Endothelial cell of umbilical vein (primary cell): ENCODE data around the gene ARPIN. TPM values are rescaled to one million over a fixed set of nuclear protein-coding genes. Genes with fewer than 3 reads are reported as not detected.

ENCODE experiments used
- BruUV-seq: library from RNA; stranded (reverse); fragments of 400-500 nt; replicated peaks from 2 replicates; lab custom pipeline; 2021; lab: Mats Ljungman, UMichigan
- CTCF ChIA-PET: fragments of 300-600, 350-600 bp; sonication (Branson Sonifier 250); formaldehyde crosslinking; loops from one replicate; lab custom pipeline; 2021; ENCODE audit warnings: antibody characterized with exemption, inconsistent platforms; lab: Charles Lee
- POLR2A ChIA-PET: fragments of 300-600, 350-600 bp; sonication (Branson Sonifier 250); formaldehyde crosslinking; loops from one replicate; lab custom pipeline; 2021; ENCODE audit warnings: antibody characterized with exemption, inconsistent platforms; lab: Charles Lee
- DNase-seq: peaks from one replicate; pipeline ENCODE4 v3.0.0-alpha.2; 2011; ENCODE audit warnings: low read depth, low spot score
- FAIRE-seq: peaks from 2 replicates; lab custom pipeline; 2011; peaks lifted over from hg19 to GRCh38; lab: Jason Lieb, UNC
- H2AFZ ChIP-seq: 2 replicates; pipeline ENCODE4 v1.6.0; 2012; ENCODE audit warnings: low read depth, low read length, control low read depth, inconsistent platforms
- H3K27ac ChIP-seq: 2 replicates; pipeline ENCODE4 v1.5.1; 2011; ENCODE audit warnings: low read depth, mild to moderate bottlenecking, control low read depth, low read length, moderate library complexity; ENCODE audit not compliant: insufficient read depth
- H3K27me3 ChIP-seq, 2 experiments: 2 replicates each; pipeline versions ENCODE4 v1.6.0 to v1.6.1; 2011; ENCODE audit warnings: low read length in 2 of 2, mixed read lengths in 1 of 2; ENCODE audit not compliant: control insufficient read depth in 2 of 2, insufficient read depth in 2 of 2
- H3K36me3 ChIP-seq, 2 experiments: 2 replicates in 1 of 2; 3 replicates in 1 of 2; pipeline ENCODE4 v1.5.1; 2011; ENCODE audit warnings: low read length in 2 of 2, mild to moderate bottlenecking in 1 of 2, moderate library complexity in 1 of 2; ENCODE audit not compliant: control insufficient read depth in 2 of 2, insufficient read depth in 2 of 2; ENCODE audit errors: extremely low read depth in 1 of 2
- H3K4me1 ChIP-seq: 3 replicates; pipeline ENCODE4 v1.5.1; 2011; ENCODE audit warnings: mild to moderate bottlenecking, low read length; ENCODE audit not compliant: control insufficient read depth, insufficient read depth; ENCODE audit errors: extremely low read depth
- H3K4me2 ChIP-seq: 2 replicates; pipeline ENCODE4 v1.6.1; 2011; ENCODE audit warnings: low read length, control low read depth, mixed read lengths; ENCODE audit not compliant: insufficient read depth
- H3K4me3 ChIP-seq, 3 experiments: fragments of 200-600 bp in 1 of 3; sonication (generic), shearing (Covaris generic) in 1 of 3; replicated peaks in 1 of 3; 2 replicates each; pipeline ENCODE4 v1.5.1; 2011 to 2016; ENCODE audit warnings: control low read depth in 3 of 3, low read length in 3 of 3, mild to moderate bottlenecking in 2 of 3, inconsistent platforms in 1 of 3, low read depth in 1 of 3, moderate library complexity in 1 of 3; ENCODE audit not compliant: insufficient read depth in 1 of 3
- H3K79me2 ChIP-seq: 2 replicates; pipeline ENCODE4 v1.6.0; 2012; ENCODE audit warnings: low read length, inconsistent platforms; ENCODE audit not compliant: control insufficient read depth, insufficient read depth
- H3K9ac ChIP-seq: replicated peaks from 2 replicates; pipeline ENCODE3; 2011; ENCODE audit warnings: low read length, control low read depth; ENCODE audit not compliant: insufficient read depth; ENCODE audit errors: extremely low read depth
- H3K9me1 ChIP-seq: replicated peaks from 3 replicates; pipeline ENCODE4 v1.6.0; 2011; ENCODE audit warnings: mild to moderate bottlenecking, low read length; ENCODE audit not compliant: control insufficient read depth, insufficient read depth; ENCODE audit errors: extremely low read depth
- H3K9me3 ChIP-seq: replicated peaks from 2 replicates; pipeline ENCODE4 v1.5.1; 2012; ENCODE audit warnings: low read length, inconsistent platforms; ENCODE audit not compliant: control insufficient read depth, insufficient read depth
- H4K20me1 ChIP-seq: replicated peaks from 2 replicates; pipeline ENCODE3; 2011; ENCODE audit warnings: mild to moderate bottlenecking, low read length; ENCODE audit not compliant: control insufficient read depth, insufficient read depth; ENCODE audit errors: extremely low read depth
- CTCF ChIP-seq, 2 donors: IDR thresholded peaks; 1 replicate in 1 of 2; 2 replicates in 1 of 2; pipeline ENCODE4 v1.5.1; 2011; ENCODE audit warnings: low read length in 2 of 2, mild to moderate bottlenecking in 2 of 2, moderate library complexity in 2 of 2, control low read depth in 1 of 2, inconsistent platforms in 1 of 2, low read depth in 1 of 2; ENCODE audit not compliant: insufficient read depth in 1 of 2; ENCODE audit errors: extremely low read depth in 1 of 2
- EZH2 ChIP-seq: IDR thresholded peaks from 2 replicates; pipeline ENCODE4 v1.6.1; 2012; ENCODE audit warnings: borderline replicate concordance, low read depth, mild to moderate bottlenecking, moderate library complexity, low read length, inconsistent platforms; ENCODE audit not compliant: severe bottlenecking
- FOS ChIP-seq: IDR thresholded peaks from 2 replicates; pipeline ENCODE4 v1.6.1; 2011; ENCODE audit warnings: mild to moderate bottlenecking, low read length, moderate library complexity, borderline replicate concordance; ENCODE audit not compliant: insufficient read depth
- GATA2 ChIP-seq: IDR thresholded peaks from 2 replicates; pipeline ENCODE4 v1.7.0; 2011; ENCODE audit warnings: low read depth, mild to moderate bottlenecking, moderate library complexity, mixed read lengths, low read length; ENCODE audit not compliant: insufficient read length, insufficient read depth
- JUN ChIP-seq: IDR thresholded peaks from 2 replicates; pipeline ENCODE4 v1.6.1; 2011; ENCODE audit warnings: borderline replicate concordance, low read depth; ENCODE audit not compliant: insufficient read length, insufficient read depth
- MAX ChIP-seq: IDR thresholded peaks from 2 replicates; pipeline ENCODE4 v1.6.1; 2011; ENCODE audit not compliant: insufficient read depth, insufficient read length
- MYC ChIP-seq: IDR thresholded peaks from one replicate; pipeline ENCODE4 v1.6.1; 2011; ENCODE audit warnings: mild to moderate bottlenecking, low read depth, low read length
- POLR2A ChIP-seq: IDR thresholded peaks from 2 replicates; pipeline ENCODE4 v1.6.1; 2012; ENCODE audit warnings: low read depth, mild to moderate bottlenecking, control low read depth, low read length
- POLR2AphosphoS5 ChIP-seq: IDR thresholded peaks from 2 replicates; pipeline ENCODE4 v1.6.1; 2012; ENCODE audit warnings: low read depth, mild to moderate bottlenecking, control low read depth, low read length, moderate library complexity; ENCODE audit not compliant: insufficient read depth
- dilution Hi-C: fragments of 300-500 bp; cut with MboI; formaldehyde crosslinking; loops from one replicate; pipeline ENCODE4 v1.15.0; 2019; ENCODE audit warnings: low sequenced_read_pairs; ENCODE audit not compliant: extremely low pct_ligation_motif_present
- intact Hi-C: fragments of 100-400 bp; cut with micrococcal nuclease; formaldehyde crosslinking; loops from one replicate; pipeline ENCODE4 v1.10.0; 2022
- polyA plus RNA-seq, 4 experiments: library from polyadenylated mRNA; depleted of rRNA in 3 of 4; stranded (reverse) in 3 of 4; unstranded in 1 of 4; fragments of >200 nt; gene quantifications; 2 replicates each; pipeline versions ENCODE4 v1.2.1 to v1.2.3, GENCODE V29; 2011 to 2012; ENCODE audit warnings: missing spikeins in 1 of 4
- total RNA-seq: library from RNA; stranded (reverse); gene quantifications from 2 replicates; pipeline ENCODE4 v1.2.3, GENCODE V29; 2021

Gene ARPIN
- total and polyA plus RNA-seq, 2 donors (not counting 3 experiments of a cell fraction or from before 2014, with no cell fraction given) = 13.0 to 23.3 TPM

GRCh38 chr15:89863918-89864317 lies 48.8 kb downstream of the ARPIN start:
- ChIA-PET POLR2A (no interaction called here), CTCF (interaction anchor here (1.0 to 2.0 kb wide), 7 partner anchors 11 to 103 kb away, joined by 3 to 16 read pairs (median 5); partner anchors contain the start of gene MESP2)
- no peaks in the 10 kb centered on the region for H3K79me2 ChIP-seq
- H3K9me3 ChIP-seq = no peaks in the 10 kb centered on the region
- no peak for TF ChIP-seq MAX
- TF ChIP-seq FOS = no peak
- TF ChIP-seq CTCF (IDR thresholded peaks at IDR 0.05; ENCODE audit: extremely low read depth in 1 of 2, insufficient read depth in 1 of 2, low read depth in 1 of 2, low read length in 2 of 2) = no peak
- no peak for TF ChIP-seq GATA2
- TF ChIP-seq EZH2 = no peak
- no peak for TF ChIP-seq MYC
- TF ChIP-seq JUN = no peak
- TF ChIP-seq POLR2A = no peak
- no peak for TF ChIP-seq POLR2AphosphoS5
- DNase-seq (no peak), FAIRE-seq (peak; percentile 12)
- no peak overlapping the region for H3K4me2 ChIP-seq
- no peak overlapping the region for H2AFZ ChIP-seq
- H3K27ac ChIP-seq = no peak overlapping the region
- no peaks in the 10 kb centered on the region for H3K9me1 ChIP-seq
- H4K20me1 ChIP-seq = no peaks in the 10 kb centered on the region
- dilution Hi-C loops = loop anchor here (25.0 kb wide), 1 partner anchor 102 kb away; the partner anchor contains the start of gene MESP1
- H3K4me1 ChIP-seq = no peaks in the 10 kb centered on the region
- no peak overlapping the region for H3K4me3 ChIP-seq
- BruUV-seq = no TSS peak
- H3K27me3 ChIP-seq = no peaks in the 10 kb centered on the region
- intact Hi-C loops = no loop called here
- H3K36me3 ChIP-seq = peaks cover 0 to 5% of the 10 kb centered on the region in 2 experiments
- no peak overlapping the region for H3K9ac ChIP-seq
